ENCODE measurements around the gene PRELID2.
"Not testable (repeated sequence)": the region's sequence is repeated elsewhere in the genome, so short reads cannot be mapped to it uniquely, and the experiment has no call there.

Gene PRELID2

GRCh38 chr5:145836241-145836640 lies 1.1 kb upstream of the PRELID2 start:
- DNase-seq: not testable (repeated sequence)

- no peak for DNase-seq
Observed at GRCh38 chr5:145835848-145836239, 702 bp upstream of the PRELID2 start.

GRCh38 chr5:145834554-145834916 lies 607 bp downstream of the PRELID2 start:
- no peak for DNase-seq

- no peak for DNase-seq
Observed at GRCh38 chr5:145833631-145834200, 1.4 kb downstream of the PRELID2 start.

- DNase-seq: no peak
Observed at GRCh38 chr5:145830594-145830993, 4.5 kb downstream of the PRELID2 start.

- peak; percentile 35 for DNase-seq
Observed at GRCh38 chr5:145829708-145830361, 5.3 kb downstream of the PRELID2 start.

- no peak for DNase-seq
Observed at GRCh38 chr5:145826895-145827674, 8.1 kb downstream of the PRELID2 start.

GRCh38 chr5:145825751-145826180 lies 9.4 kb downstream of the PRELID2 start:
- DNase-seq: no peak

GRCh38 chr5:145824040-145824439 lies 11.1 kb downstream of the PRELID2 start:
- no peak for DNase-seq

- no peak for DNase-seq
Observed at GRCh38 chr5:145818604-145819003, 16.5 kb downstream of the PRELID2 start.

GRCh38 chr5:145812877-145813276 lies 22.3 kb downstream of the PRELID2 start:
- no peak for DNase-seq

GRCh38 chr5:145811834-145812625 lies 23.1 kb downstream of the PRELID2 start:
- no peak for DNase-seq

GRCh38 chr5:145806923-145807322 lies 28.2 kb downstream of the PRELID2 start:
- no peak for DNase-seq

- no peak for DNase-seq
Observed at GRCh38 chr5:145805819-145806218, 29.3 kb downstream of the PRELID2 start.

GRCh38 chr5:145804701-145805100 lies 30.4 kb downstream of the PRELID2 start:
- DNase-seq: no peak

- no peak for DNase-seq
Observed at GRCh38 chr5:145803112-145804004, 31.8 kb downstream of the PRELID2 start.

GRCh38 chr5:145801195-145801594 lies 33.9 kb downstream of the PRELID2 start:
- no peak for DNase-seq

- DNase-seq: no peak
Observed at GRCh38 chr5:145800181-145800580, 35.0 kb downstream of the PRELID2 start.

GRCh38 chr5:145798503-145798902 lies 36.6 kb downstream of the PRELID2 start:
- DNase-seq: not testable (repeated sequence)

GRCh38 chr5:145797336-145797735 lies 37.8 kb downstream of the PRELID2 start:
- DNase-seq: no peak

- DNase-seq: no peak
Observed at GRCh38 chr5:145796318-145796717, 38.8 kb downstream of the PRELID2 start.

GRCh38 chr5:145793574-145793973 lies 41.6 kb downstream of the PRELID2 start:
- DNase-seq: no peak

Data from NCI-H1417 treated with DMSO at 0.1 percent for 48 hours (cell line).